ENCODE results near the gene G3BP1.

DNA sequence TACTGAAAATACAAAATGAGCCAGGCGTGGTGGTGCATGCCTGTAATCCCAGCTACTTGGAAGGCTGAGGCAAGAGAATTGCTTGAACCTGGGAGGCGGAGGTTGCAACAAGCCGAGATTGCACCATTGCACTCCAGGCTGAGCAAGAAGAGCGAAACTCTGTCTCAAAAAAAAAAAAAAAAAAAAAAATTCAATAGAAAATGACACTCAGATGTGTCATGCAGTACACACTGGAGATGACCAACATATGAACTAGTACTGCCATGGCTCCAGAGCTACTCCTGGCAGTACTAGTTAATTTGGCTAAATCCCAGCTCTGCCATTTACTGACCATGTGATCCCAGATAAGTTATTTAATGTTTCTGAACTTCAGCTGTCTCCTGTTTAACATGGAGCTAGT lies 20.7 kb upstream of the G3BP1 start:
- TF ChIP-seq, protein P1, sequence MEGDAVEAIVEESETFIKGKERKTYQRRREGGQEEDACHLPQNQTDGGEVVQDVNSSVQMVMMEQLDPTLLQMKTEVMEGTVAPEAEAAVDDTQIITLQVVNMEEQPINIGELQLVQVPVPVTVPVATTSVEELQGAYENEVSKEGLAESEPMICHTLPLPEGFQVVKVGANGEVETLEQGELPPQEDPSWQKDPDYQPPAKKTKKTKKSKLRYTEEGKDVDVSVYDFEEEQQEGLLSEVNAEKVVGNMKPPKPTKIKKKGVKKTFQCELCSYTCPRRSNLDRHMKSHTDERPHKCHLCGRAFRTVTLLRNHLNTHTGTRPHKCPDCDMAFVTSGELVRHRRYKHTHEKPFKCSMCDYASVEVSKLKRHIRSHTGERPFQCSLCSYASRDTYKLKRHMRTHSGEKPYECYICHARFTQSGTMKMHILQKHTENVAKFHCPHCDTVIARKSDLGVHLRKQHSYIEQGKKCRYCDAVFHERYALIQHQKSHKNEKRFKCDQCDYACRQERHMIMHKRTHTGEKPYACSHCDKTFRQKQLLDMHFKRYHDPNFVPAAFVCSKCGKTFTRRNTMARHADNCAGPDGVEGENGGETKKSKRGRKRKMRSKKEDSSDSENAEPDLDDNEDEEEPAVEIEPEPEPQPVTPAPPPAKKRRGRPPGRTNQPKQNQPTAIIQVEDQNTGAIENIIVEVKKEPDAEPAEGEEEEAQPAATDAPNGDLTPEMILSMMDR (IDR thresholded peaks at IDR 0.05; ENCODE audit: low read depth, low read length, poor library complexity, severe bottlenecking): no peak
- TF ChIP-seq EZH2phosphoT487 (IDR thresholded peaks at IDR 0.05; ENCODE audit: borderline replicate concordance, low read length): no peak

Data from DOHH2 (cell line).